PC-3 (cell line): ENCODE measurements around the gene ASB16.

Source experiments
- CTCF ChIP-seq: fragments of 300-600 bp; sonication (generic); conservative IDR thresholded peaks from 2 replicates; pipeline ENCODE4 v1.5.1; 2017; ENCODE audit warnings: antibody characterized with exemption, low read depth, mild to moderate bottlenecking, low read length
- EZH2 ChIP-seq: fragments of 300-600 bp; sonication (generic); IDR thresholded peaks from one replicate; pipeline ENCODE4 v1.6.1; 2017; ENCODE audit warnings: antibody characterized with exemption, mild to moderate bottlenecking, low read length; ENCODE audit not compliant: unreplicated experiment

- TF ChIP-seq CTCF (no peak), EZH2 (no peak)
These were observed 46.2 kb downstream of the ASB16 start for GRCh38 chr17:44216694-44217093.
